IPS-NIHi11 (cell line): ENCODE data around the gene PTPRO.

ENCODE experiments used
- DNase-seq: peaks from one replicate; pipeline ENCODE4 v3.0.0; 2012; ENCODE audit warnings: mixed read lengths, low spot score

The PTPRO gene

DNA sequence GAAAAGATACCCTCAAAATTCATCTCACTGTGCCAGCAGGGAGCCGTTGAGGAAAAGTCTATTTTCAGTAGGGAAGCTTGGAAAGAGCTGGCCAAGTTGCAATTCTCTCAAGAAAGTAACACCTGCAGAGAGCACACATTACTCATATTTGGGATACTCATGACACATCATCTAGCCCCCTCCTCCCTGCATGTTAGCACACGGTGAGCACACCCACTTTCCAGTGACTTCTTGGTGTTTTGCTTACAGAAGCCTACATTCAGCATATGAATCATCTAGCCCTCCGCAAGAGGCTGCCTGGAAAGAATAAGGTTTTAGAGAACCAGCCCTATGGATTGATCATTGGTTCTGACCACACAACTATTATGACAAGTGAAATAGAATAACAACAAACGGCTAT, 124.5 kb downstream of the PTPRO start:
- no peak for DNase-seq

- no peak for DNase-seq
Observed at GRCh38 chr12:15453613-15454012, 131.3 kb downstream of the PTPRO start.

DNA sequence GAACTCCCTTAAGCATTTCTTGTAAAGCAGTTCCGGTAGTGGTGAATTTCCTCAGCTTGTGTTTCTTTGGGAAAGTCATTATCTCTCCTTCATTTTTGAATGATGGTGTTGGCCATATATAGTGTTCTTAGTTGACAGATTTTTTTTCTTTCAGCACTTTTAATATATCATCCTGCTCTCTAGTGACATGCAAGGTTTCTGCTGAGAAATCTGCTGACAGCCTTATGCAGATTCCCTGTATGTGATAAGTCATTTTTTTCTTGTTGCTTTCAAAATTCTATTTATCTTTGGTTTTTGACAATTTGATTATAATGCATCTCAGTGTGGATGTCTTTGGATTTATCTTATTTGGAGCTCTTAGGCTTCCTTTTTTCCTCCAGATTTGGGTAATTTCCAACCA, 135.7 kb downstream of the PTPRO start:
- no peak for DNase-seq

- DNase-seq: no peak
Observed at GRCh38 chr12:15468911-15469310, 146.6 kb downstream of the PTPRO start.

- no peak for DNase-seq
Observed at GRCh38 chr12:15469356-15469755, 147.0 kb downstream of the PTPRO start.

DNA sequence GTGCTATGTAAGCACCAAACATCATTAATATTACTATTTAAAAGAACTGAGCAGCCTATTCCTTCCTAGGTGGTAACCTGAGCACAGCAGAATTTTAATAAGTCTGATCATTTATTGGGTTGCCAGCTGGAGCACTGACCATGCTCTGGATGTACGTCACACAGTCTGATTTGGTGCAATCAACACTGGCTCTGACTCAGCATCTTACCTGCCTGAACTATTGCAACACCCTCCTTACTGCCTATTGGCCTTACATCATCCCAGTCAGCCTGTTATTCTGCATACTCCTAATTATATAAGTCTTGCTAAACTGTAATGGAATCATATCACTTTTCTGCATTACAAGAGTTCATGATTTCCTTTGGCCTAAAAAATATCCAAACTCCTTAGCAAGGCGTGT, 149.7 kb downstream of the PTPRO start:
- DNase-seq: no peak

GRCh38 chr12:15474766-15475165, 152.5 kb downstream of the PTPRO start:
- DNase-seq: no peak

DNA sequence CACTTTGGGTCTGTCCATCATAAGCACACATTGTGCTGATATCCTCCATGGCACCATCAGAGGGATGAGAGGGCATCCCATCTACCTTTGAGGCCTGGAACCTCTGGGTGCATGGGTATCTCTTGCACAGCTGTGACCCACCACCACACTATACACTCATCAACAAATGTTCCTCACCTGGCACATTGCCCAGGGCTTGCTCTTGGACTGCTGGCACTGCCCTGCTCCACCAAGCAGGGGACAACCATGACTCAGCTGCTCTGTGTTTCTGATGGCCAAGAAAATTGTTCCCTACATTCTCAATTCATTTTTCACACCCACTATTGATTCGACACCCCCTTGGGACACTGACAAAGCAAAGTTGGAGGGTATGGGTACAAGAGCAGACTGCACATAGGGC, 155.5 kb downstream of the PTPRO start:
- no peak for DNase-seq

DNA sequence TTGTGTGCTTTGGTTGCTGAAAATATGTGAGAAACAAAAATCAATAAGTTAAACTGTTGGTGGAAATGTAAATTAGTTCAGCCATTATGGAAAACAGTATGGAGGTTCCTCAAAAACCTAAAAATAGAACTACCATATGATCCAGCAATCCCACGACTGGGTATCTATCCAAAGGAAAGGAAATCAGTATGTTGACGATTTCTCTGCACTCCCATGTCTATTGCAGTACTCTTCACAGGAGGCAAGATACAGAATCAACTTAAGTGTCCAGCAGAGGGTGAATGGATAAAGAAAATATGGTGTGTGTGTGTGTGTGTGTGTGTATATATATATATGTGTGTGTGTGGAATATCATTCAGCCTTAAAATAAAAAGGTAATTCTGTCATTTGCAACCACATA, 159.5 kb downstream of the PTPRO start:
- DNase-seq: no peak

GRCh38 chr12:15485466-15485865, 163.2 kb downstream of the PTPRO start:
- DNase-seq: no peak

GRCh38 chr12:15486859-15487258, 164.6 kb downstream of the PTPRO start:
- no peak for DNase-seq

DNA sequence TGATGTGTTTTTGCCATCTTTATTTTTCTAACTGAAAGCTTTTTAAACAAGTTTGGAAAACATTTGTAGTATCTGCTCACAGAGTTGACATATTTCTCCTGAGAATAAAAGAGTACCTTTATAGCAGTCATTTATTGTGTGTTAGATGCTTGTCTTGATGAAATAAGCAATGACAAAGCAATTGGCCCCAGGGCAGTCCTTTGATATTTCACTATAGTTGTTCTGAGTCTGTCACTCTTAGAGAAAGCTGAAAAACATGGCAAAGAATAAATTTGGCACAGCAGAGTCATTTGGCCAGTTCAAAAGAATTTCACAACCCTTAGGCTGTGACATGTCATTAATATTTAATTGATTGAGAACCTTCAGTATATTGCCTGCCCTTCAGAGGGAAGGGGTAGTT, 166.2 kb downstream of the PTPRO start:
- DNase-seq: no peak

GRCh38 chr12:15494329-15495046, 172.2 kb downstream of the PTPRO start:
- no peak for DNase-seq

GRCh38 chr12:15495746-15496145, 173.4 kb downstream of the PTPRO start:
- no peak for DNase-seq

DNA sequence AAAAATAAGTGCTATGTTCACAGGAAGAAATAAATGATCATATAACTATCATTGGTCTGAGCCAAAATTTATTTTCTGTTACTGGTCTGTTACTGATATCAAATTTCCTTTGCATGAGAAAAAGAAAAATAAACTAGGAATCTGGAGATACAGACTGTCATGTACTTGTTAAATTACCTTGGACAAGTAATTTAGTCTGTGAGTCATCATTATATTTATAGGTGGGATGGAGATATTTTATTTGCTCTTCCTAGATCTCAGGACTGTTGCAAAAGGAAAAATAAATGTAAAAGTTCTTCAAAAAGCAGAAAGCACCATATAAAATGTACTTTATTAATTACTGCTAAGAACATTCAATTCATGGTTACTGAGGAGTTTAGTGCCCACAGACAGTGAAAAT, 174.4 kb downstream of the PTPRO start:
- DNase-seq: no peak

DNA sequence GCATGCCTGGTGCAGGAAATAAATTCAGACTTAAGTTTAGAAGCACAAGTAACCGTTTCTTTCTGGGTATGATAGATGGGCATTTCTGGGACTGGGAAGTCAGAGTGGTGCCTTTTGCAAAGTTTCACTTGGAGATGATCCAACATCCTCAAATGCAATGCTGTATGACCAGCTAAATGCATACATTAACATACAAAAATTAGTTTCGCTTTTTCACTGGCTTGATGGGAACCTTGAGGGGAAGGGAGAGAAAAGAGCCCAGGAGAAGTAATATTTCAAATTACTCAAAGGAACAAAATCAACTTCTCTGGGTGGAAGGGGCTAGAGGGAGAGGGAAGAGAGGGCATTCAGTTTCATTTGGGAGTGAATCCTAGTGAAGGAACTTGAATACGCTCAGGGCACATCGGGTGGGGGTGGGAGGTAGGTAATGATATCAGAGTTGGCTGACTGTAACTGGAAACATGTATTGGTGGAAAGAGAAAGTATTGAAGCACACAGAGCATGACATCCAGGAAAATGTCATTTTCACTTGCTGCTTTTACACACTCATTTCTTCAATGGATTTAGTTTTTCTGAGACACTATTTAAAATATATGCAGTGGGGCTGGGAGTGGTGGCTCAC, 175.5 kb downstream of the PTPRO start:
- no peak for DNase-seq

- no peak for DNase-seq
Observed at GRCh38 chr12:15502211-15502610, 179.9 kb downstream of the PTPRO start.

GRCh38 chr12:15505616-15506015, 183.3 kb downstream of the PTPRO start:
- no peak for DNase-seq

- DNase-seq: no peak
Observed at GRCh38 chr12:15515010-15515409, 192.7 kb downstream of the PTPRO start.

DNA sequence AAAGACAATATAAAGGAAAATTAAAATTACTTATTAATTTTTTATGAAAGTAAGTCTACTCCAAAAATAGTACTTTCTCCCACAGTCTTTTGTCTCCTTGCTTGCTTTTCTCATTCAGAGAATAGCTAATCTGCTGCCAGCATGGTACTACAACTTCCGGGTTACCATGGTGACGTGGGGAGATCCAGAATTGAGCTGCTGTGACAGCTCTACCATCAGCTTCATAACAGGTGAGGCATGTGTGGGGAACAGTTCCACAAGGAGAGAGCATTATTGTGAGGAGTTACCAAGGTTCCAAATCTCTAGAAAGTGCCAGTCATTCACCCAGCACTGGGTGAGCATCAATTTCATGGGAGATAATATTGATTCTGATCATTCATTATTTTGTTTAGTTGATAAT, 197.8 kb downstream of the PTPRO start:
- DNase-seq: no peak

- DNase-seq: no peak
Observed at GRCh38 chr12:15520844-15521243, 198.5 kb downstream of the PTPRO start.

DNA sequence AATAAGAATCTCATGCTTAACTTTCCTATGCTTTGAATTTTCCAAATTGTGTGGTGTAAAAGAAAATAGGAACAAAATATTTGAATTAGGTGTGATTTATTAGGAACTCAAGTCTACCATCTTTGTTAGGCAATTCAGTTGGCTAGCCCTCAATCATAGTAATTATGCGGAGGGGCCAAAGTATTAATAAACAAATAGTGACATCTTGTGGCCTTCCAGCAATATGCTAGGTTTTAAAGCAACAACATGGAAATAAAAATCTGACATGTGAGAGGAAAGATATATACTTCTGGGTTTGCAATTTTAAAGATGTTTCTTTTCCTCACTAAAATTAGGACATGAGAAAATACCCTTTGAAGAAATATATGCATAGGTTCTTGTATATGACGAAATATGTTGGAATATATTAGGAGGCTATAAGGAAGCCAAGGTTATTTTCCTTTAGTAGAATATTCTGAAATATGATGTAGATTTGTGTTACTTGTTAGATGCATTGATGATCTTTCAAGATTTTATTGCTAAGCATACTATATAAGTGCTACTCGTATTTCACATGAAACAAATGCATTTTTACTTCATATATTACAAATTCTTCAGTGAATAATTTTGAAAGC, 200.4 kb downstream of the PTPRO start:
- DNase-seq: peak; percentile 23

DNA sequence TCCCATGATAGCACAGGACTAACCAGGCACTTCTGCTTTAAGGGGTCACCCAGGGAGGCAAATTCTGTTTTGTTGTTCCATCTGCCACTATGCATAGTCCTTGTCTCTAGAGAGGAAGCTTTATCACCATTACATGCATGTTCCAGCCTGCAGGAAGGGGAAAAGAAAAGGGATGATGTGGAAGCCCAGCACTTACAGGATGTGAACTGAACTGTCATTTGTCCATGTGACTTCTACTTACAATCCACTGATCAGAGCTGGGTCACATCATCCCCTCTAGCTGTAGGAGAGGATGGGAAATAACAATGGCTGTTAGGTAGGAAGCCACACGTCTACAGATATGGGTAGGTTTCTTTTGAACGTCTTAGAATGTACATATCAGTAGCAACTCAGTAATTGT, 203.1 kb downstream of the PTPRO start:
- no peak for DNase-seq

GRCh38 chr12:15526033-15526432, 203.7 kb downstream of the PTPRO start:
- DNase-seq: no peak
